C4-2B (cell line): ENCODE measurements around the gene MARS1.

Source experiments
- H3K27ac ChIP-seq: fragments of 450-650 bp; 2 replicates; pipeline ENCODE4 v1.5.1; 2017
- CTCF ChIP-seq: fragments of 450-650 bp; conservative IDR thresholded peaks from 2 replicates; pipeline ENCODE4 v1.5.1; 2017; ENCODE audit warnings: mild to moderate bottlenecking
- ZFX ChIP-seq: fragments of 450-650 bp; IDR thresholded peaks from 2 replicates; pipeline ENCODE4 v1.6.1; 2017

The MARS1 gene

GRCh38 chr12:57523706-57524614, 36.1 kb downstream of the MARS1 start:
- peak overlapping the region; percentile 88 for H3K27ac ChIP-seq
- no peak for TF ChIP-seq CTCF
- 0 out of 2 replicates have a peak, but pooled peaks have one; percentile 15 for TF ChIP-seq ZFX

DNA sequence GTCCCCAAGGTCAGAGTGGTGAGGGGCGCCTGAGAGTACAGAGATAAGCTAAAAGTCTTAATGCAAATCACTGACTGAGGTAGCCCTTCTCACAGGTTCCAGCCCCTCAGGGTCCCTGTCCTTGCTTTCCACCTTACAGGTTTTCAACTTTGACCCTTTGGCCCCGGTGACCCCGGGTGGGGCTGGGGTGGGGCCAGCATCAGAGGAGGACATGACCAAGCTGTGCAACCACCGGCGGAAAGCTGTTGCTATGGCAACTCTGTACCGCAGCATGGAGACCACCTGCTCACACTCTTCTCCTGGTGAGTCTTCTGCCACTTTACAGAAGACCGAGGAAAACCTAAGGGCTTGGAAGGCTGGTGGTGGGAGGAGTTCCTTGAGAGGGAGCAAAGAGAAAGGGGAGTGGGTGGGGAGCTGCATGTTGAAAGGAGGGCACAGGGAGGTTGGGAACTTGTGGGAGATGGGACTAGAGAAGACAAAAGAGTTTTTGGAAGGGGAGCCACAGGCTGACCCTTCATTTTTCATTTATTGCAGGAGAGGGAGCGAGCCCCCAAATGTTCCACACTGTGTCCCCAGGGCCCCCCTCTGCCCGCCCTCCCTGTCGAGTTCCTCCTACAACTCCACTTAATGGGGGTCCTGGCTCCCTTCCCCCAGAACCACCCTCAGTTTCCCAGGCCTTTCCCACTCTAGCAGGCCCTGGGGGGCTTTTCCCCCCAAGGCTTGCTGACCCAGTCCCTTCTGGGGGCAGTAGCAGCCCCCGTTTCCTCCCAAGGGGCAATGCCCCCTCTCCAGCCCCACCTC, 37.1 kb downstream of the MARS1 start:
- no peak for TF ChIP-seq ZFX
- no peak for TF ChIP-seq CTCF
- peak overlapping the region; percentile 88; the same call in 1 of the 2 replicates for H3K27ac ChIP-seq

DNA sequence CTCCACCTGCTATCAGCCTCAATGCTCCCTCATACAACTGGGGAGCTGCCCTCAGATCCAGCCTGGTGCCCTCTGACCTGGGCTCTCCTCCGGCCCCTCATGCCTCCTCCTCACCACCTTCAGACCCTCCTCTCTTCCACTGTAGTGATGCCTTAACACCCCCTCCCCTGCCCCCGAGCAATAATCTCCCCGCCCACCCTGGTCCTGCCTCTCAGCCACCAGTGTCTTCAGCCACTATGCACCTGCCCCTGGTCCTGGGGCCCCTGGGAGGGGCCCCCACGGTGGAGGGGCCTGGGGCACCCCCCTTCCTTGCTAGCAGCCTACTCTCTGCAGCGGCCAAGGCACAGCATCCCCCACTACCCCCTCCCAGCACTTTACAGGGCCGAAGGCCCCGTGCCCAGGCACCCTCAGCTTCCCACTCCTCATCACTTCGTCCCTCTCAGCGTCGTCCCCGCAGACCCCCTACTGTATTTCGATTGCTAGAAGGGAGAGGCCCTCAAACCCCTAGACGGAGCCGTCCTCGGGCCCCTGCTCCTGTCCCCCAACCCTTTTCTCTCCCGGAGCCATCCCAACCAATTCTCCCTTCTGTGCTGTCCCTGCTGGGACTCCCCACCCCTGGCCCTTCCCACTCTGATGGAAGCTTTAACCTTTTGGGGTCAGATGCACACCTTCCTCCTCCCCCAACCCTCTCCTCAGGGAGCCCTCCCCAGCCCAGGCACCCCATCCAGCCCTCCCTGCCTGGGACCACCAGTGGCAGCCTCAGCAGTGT, 37.9 kb downstream of the MARS1 start:
- TF ChIP-seq ZFX, result no peak
- no peak overlapping the region for H3K27ac ChIP-seq

DNA sequence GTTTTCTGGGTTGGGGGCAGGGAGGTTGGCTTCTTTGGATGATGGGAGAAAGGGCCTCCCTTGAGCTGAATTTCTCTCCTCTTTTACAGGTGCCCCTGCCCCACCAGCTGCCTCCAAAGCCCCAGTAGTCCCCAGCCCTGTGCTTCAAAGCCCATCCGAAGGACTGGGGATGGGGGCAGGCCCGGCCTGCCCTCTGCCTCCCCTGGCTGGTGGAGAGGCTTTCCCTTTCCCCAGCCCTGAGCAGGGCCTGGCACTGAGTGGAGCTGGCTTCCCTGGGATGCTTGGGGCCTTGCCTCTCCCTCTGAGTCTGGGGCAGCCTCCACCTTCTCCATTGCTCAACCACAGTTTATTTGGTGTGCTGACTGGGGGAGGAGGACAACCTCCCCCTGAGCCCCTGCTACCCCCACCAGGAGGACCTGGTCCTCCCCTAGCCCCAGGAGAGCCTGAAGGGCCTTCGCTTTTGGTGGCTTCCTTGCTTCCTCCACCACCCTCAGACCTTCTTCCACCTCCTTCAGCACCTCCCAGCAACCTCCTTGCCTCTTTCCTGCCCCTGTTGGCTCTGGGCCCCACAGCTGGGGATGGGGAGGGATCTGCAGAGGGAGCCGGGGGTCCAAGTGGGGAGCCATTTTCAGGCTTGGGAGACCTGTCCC, 38.7 kb downstream of the MARS1 start:
- TF ChIP-seq ZFX (no peak), CTCF (no peak)
- H3K27ac ChIP-seq, result no peak overlapping the region

- no peak for TF ChIP-seq ZFX
- no peak for TF ChIP-seq CTCF
- no peak overlapping the region for H3K27ac ChIP-seq
Measured at GRCh38 chr12:57527184-57527583, 39.3 kb downstream of the MARS1 start.

DNA sequence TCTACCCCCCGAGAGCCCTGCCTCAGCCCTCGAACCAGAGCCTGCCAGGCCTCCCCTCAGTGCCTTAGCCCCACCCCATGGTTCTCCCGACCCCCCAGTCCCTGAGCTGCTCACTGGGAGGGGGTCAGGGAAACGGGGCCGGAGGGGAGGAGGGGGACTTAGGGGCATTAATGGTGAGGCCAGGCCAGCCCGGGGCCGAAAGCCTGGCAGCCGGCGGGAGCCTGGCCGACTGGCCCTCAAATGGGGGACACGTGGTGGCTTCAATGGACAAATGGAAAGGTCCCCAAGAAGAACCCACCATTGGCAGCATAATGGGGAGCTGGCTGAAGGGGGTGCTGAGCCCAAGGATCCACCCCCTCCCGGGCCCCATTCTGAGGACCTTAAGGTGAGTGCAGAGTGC, 40.3 kb downstream of the MARS1 start:
- no peak overlapping the region for H3K27ac ChIP-seq
- no peak for TF ChIP-seq CTCF
- no peak for TF ChIP-seq ZFX
